HG03139 (cell line): Measurements from ENCODE around the gene GPR143.

Experiments used
- ATAC-seq: cut with Tn5 transposase; IDR thresholded peaks from one replicate; pipeline ENCODE4 v1.9.1; 2021; ENCODE audit not compliant: unreplicated experiment

Gene GPR143

DNA sequence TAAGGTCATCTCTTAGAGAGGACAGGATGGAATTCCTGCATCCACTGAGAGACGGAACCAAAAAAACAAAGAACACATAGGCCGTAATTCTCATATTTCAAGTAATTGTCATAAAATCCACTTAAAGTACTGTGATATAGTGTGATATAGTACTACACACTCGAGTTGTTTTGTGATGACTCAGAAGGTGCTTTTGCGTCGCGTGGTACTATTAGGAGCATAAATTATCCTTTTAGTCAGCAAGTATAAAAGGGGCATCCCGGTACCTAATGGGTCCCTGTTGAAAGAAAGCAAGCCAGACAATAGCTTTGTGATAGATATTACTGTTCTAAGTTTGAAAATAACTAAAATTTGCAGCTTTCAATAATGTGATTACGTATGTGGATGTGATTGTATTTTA lies 55.3 kb downstream of the GPR143 start:
- ATAC-seq = no peak

GRCh38 chrX:9708923-9709553 lies 56.6 kb downstream of the GPR143 start:
- ATAC-seq = no peak

GRCh38 chrX:9708086-9708485 lies 57.6 kb downstream of the GPR143 start:
- ATAC-seq = no peak

DNA sequence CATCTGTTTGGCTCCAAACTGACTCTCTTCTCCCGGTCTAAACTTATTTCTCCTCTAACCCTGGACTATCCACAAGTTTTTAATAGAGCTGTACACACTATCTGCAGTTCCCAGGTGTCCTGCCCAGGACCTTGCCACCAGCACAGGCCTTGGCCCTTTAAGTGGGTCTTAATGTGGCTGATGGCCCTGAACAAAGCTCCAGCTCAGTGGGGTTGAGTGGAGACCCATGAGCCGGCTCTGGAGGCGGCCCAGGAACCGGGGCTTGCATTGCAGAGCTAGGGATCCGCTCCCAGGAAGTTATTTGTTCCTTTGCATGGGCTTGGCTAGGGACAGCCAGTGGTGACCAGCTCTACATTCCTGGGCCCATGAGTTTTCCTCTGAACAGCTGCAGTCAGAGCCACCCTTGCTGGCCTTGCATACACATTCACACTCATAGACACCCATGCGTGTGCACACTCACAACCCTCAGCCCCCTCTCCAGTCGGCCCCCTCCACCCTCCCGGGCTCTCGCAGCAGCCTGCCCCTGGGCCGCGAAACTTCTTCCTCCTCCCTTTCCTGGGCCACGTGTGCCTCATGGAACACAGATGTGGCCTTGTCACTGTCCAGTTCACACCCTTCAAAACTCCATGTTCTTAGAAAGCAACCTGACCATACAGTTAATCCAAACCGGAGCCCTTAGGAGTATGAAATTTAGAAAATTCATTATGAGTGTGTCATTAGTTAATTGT lies 58.2 kb downstream of the GPR143 start:
- no peak for ATAC-seq

- ATAC-seq = no peak
These were observed 59.2 kb downstream of the GPR143 start for GRCh38 chrX:9706421-9706820.

DNA sequence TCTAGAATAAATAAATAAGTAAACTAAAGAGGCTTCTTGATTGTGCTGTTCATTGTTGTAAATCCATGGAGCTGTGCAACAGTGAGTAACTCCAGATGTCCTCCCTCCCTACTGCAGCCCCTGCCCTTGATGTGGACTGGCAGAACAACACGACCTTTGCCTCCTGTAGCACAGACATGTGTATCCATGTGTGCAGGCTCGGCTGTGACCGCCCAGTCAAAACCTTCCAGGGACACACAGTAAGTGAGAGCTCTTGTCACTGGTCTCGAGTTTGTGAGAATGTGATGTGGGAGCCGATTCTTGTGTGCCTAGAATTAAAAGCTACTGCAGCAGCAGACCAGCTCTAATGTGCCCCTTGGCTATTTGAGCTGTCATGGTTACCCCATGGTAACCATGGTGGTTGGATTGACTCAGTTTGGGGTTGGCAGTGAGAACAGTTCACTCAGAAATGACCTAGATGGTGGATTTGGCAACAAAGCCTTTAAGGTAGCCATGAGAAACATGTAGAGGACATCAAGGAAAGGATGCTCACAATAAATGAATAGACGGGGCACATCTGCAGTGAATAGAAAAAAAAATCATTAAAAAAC lies 60.7 kb downstream of the GPR143 start:
- no peak for ATAC-seq

- no peak for ATAC-seq
These were observed 62.2 kb downstream of the GPR143 start for GRCh38 chrX:9703406-9703805.

DNA sequence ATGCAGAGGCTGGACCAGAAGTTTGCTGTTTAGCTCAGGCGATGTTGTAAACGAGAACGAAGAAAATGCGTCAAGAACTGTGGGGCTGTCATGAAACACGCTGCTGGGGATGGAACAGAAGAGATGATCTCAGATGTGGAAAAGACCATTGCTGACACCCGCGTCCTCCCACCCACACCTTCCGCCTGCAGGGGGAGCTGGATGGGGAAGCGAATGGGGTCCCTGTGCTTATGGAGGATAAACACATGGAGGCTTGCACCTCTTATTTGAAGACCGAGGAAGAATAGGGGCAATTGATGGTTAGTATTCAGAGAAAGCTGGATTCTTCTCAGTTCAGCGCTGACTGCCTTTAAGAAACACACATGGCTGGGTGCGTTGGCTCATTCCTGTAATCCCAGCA lies 63.9 kb downstream of the GPR143 start:
- ATAC-seq = no peak

DNA sequence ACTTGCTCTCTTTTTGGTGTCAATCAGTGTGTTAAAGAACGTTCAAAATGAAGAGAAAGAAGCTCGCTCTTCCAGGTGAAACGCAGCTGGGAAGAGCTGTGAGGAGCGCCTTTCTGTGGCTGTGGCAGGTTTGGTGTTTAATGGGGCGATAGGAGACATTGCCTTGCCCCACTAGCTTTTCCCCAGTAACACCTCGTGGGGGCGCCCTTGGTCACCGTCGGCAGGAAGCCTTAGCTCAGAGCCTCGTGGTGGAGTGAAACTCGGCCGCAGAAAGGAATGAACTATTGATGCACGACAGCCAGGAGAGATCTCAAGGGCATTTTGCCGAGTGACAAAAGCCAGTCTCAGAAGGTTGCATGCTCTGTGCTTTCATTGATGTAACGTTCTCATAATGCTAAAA lies 65.1 kb downstream of the GPR143 start:
- ATAC-seq = no peak

GRCh38 chrX:9698576-9698975 lies 67.1 kb downstream of the GPR143 start:
- ATAC-seq = no peak

GRCh38 chrX:9693307-9694001 lies 72.2 kb downstream of the GPR143 start:
- ATAC-seq = no peak

- ATAC-seq = no peak
These were observed 75.6 kb downstream of the GPR143 start for GRCh38 chrX:9690046-9690445.

DNA sequence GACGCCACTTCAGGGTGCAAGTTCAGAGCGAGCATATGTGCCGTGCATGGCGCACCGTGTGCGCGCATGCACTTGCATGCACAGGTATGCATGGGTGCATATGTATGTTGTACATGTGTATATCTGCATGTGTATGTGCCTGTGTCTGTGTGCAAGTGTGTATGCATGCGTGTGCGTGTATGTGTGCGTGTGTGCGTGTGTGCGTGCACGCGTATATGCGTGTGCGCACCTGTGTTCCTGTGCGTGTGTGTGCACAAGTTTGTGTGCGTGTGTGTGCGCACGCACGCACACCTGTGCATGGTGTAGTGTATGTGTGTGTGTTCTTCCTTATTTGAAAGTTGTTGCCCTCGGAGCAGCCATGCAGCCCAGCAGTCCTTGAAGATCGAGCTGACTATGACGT lies 76.8 kb downstream of the GPR143 start:
- ATAC-seq = no peak

GRCh38 chrX:9687899-9688298 lies 77.7 kb downstream of the GPR143 start:
- no peak for ATAC-seq

GRCh38 chrX:9683350-9683749 lies 82.3 kb downstream of the GPR143 start:
- ATAC-seq = no peak

- no peak for ATAC-seq
These were observed 82.8 kb downstream of the GPR143 start for GRCh38 chrX:9682861-9683260.

DNA sequence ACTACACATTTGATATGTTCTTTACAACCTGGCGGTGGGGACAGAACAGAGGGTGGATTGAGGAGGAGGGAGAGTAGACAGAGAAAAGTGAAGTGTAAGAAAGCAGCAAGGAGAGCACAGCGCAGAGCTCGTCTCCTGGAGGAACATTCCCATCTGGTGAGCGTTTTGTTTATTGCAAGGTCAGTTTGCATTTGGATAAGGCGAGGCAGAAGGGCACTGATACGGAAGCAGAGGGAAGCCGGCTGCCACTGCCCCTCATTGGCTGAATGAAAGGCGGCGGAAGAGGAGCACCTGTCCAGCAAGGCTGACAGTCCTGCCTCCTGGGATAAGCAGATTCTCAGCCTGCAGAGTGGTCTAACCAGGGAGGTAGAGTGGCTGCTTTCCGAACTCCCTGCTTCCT lies 83.2 kb downstream of the GPR143 start:
- no peak for ATAC-seq

DNA sequence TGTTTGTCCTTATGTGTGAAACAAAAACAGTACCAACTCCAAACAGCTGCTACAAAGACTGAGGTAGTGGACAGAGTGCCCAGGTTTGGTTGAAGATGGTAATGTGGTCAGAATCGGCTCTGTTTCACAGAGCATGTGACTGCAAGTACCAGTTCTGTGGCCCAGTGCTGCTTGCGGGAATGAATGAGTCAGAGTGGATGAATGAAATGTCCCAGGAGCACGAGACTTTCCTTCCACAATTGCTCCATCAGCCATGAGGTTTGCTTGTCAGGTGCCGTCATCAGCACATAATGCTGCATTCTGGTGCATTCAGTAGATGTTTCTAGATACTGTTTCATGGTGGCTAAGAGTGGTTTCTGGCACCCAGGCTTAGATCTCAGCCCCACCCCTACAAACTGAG lies 84.2 kb downstream of the GPR143 start:
- ATAC-seq = no peak

DNA sequence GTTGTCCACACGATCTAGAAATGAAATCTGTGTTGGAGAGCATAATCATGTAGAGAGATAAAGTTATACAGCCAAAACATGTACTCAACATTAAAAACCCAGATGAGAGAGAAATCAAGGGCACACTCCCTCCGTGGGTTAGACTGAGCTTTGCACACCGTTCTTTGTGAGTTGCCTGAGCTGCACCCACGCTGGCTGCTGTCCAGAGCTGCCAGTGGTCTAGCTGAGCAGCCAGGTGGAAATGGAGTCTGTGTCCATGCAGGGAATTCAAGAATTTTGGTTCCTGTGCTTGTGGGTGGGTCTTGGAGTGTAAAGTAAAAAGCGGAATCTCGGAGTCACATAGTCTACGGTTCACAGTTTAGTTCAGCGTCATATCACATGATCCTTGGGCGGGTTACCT lies 84.6 kb downstream of the GPR143 start:
- no peak for ATAC-seq

- ATAC-seq = no peak
These were observed 87.3 kb downstream of the GPR143 start for GRCh38 chrX:9678215-9678965.

DNA sequence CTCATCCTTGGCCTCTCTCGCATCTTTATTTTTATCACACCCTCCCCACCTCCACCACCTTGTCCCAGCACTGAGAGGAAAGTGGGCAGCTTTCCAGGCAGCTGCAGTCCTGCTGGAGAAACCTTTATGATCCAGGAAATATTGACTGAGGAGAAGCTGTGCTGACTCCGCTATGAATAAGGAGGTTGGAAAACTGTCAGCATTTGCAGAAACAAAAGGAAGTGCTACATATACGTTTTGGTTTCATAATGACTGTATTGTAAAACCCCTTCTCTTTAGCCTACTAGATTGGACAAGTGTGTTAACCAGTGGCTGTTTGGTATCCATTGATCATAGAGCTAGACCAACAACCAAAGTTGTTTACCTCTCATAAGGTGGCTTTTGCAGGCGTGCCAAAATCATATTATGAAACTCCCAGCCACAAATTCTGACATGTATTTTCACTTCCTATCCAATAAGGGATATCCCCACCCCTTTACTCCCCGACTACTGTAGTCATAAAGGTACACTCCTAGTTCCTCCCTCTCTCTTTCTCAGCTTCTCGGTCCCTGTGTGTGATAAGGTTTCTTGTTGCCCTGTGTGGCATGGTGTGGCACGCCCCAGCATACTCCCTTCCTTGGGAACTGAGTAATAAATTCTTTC lies 88.4 kb downstream of the GPR143 start:
- ATAC-seq = peak; percentile 97
